Measurements from ENCODE around the gene DIP2B. TPM values are rescaled to one million over a fixed set of nuclear protein-coding genes. Genes with fewer than 3 reads are reported as not detected.
A peak's percentile ranks its signal among the peaks of the same experiment; 100 is the strongest.

The DIP2B gene
- total RNA-seq, 4 donors from 2014 or later: 19.8 to 25.9 (median 23.8) TPM

DNA sequence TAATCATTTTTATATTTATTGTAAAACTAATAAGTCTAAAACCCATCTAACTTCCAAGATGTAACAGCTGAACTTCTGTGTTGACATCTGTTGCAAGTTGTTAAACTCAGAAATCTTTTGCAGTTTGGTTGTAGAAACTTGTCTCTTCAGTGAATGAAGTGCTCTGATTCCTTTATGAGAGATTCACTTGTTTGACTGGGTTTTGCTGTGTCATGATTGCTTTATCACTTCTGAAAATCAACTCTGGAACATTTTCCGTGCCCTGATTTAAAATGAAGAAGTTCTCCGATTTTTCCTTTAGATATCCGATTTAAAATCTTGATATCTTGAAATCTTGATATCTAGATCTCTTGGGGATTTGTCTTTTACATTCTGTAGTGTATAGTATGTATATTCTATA is 65.1 kb downstream of the DIP2B start:
- 40 to 53% methylated on average over 3 of the region's 3 CpGs for WGBS, 2 donors (ENCODE audit: low coverage in 1 of 2)
- no peak for ATAC-seq
- no peak for TF ChIP-seq POLR2AphosphoS5 (IDR thresholded peaks at IDR 0.05)
- TF ChIP-seq EP300 (IDR thresholded peaks at IDR 0.05): no peak
- TF ChIP-seq, protein P1, sequence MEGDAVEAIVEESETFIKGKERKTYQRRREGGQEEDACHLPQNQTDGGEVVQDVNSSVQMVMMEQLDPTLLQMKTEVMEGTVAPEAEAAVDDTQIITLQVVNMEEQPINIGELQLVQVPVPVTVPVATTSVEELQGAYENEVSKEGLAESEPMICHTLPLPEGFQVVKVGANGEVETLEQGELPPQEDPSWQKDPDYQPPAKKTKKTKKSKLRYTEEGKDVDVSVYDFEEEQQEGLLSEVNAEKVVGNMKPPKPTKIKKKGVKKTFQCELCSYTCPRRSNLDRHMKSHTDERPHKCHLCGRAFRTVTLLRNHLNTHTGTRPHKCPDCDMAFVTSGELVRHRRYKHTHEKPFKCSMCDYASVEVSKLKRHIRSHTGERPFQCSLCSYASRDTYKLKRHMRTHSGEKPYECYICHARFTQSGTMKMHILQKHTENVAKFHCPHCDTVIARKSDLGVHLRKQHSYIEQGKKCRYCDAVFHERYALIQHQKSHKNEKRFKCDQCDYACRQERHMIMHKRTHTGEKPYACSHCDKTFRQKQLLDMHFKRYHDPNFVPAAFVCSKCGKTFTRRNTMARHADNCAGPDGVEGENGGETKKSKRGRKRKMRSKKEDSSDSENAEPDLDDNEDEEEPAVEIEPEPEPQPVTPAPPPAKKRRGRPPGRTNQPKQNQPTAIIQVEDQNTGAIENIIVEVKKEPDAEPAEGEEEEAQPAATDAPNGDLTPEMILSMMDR (IDR thresholded peaks at IDR 0.05): no peak
- no peak for TF ChIP-seq POLR2A (IDR thresholded peaks at IDR 0.05)
- H3K9me3 ChIP-seq: no peaks in the 10 kb centered on the region
- H3K27me3 ChIP-seq: no peaks in the 10 kb centered on the region
- peaks cover 13 to 84% (median 42%) of the 10 kb centered on the region in 3 donors for H3K4me1 ChIP-seq
- peak overlapping the region in 3 of 4 donors; percentile 50 to 59 (median 57) for H3K27ac ChIP-seq
- no peak overlapping the region for H3K4me3 ChIP-seq
- H3K36me3 ChIP-seq: no peaks in the 10 kb centered on the region

DNA sequence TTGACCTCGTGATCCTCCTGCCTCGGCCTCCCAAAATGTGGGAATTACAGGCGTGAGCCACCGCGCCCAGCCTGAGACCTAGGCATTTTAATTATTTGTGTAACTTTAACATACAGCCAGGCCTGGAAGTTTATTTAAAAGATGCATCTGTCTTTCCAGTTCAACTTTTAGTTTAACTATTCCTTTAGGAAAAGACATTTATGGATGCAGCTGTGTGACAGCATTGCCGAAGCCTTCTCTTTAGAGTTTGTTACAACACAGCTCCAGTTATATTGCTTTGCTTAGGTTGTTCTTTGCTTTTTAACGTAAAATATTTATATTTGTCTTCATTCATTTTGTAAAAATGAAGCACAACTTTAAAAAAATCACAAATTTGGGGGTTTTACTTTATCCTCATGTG is 67.0 kb downstream of the DIP2B start:
- Histone ChIP-seq H3K36me3 (no peaks in the 10 kb centered on the region), H3K27ac (no peak overlapping the region), H3K9me3 (no peaks in the 10 kb centered on the region), H3K4me3 (no peak overlapping the region), H3K27me3 (no peaks in the 10 kb centered on the region), H3K4me1 (peaks cover 13 to 87% (median 50%) of the 10 kb centered on the region in 3 donors)
- WGBS, 2 donors (ENCODE audit: low coverage in 1 of 2): 80 to 92% methylated on average over 3 to 7 of the region's 7 CpGs
- TF ChIP-seq, protein P1 (IDR thresholded peaks at IDR 0.05): no peak
- TF ChIP-seq EP300 (IDR thresholded peaks at IDR 0.05) (no peak), POLR2A (IDR thresholded peaks at IDR 0.05) (no peak), POLR2AphosphoS5 (IDR thresholded peaks at IDR 0.05) (no peak)
- no peak for ATAC-seq

DNA sequence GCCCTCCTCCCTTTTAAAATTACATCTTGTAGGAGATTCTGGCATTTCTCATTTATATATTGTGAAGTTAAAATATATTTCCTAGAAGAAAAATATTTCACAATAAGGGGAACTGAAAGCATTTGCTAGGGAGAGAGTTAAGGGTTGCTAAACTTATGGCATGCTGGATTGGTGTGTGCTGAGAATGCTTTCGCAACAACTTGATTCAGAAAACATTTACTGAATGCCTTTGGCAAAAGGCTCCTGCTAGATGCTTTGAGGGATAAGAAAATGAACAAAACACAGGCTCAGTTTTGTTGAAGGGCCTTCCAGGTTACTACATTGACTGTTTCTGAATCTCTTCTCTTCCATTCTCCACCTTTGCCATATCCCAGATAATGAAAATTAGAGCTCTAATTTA is 67.5 kb downstream of the DIP2B start:
- Histone ChIP-seq H3K4me3 (no peak overlapping the region), H3K36me3 (no peaks in the 10 kb centered on the region), H3K27ac (peak overlapping the region in 3 of 4 donors; percentile 2 to 28 (median 4)), H3K4me1 (peaks cover 13 to 84% (median 50%) of the 10 kb centered on the region in 3 donors), H3K9me3 (no peaks in the 10 kb centered on the region), H3K27me3 (no peaks in the 10 kb centered on the region)
- no peak for TF ChIP-seq EP300 (IDR thresholded peaks at IDR 0.05)
- TF ChIP-seq POLR2AphosphoS5 (IDR thresholded peaks at IDR 0.05): peak; percentile 76
- TF ChIP-seq, protein P1 (IDR thresholded peaks at IDR 0.05): no peak
- TF ChIP-seq POLR2A (IDR thresholded peaks at IDR 0.05): no peak
- WGBS, 2 donors (ENCODE audit: low coverage in 1 of 2): 41 to 46% methylated on average over 1 of the region's 1 CpG
- peak; percentile 91 for ATAC-seq

DNA sequence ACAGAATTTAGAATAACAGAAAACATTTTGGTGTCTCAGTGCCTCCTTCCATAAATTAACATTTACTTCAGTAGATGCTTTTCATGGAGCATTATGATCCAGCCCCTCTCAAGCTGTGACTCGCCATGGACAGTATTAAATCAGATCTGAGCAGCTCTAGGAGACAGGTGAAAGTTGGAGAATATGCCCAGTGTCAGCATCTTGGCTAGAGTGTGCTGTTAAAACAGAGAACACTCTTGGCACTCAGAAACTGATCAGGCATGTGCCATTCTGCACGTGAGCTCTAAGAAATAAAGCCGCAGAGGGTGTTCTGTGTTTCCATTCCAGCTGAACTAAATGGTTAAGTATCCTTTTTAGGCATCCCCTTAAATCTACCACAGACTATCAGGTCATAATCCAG is 68.0 kb downstream of the DIP2B start:
- H3K4me3 ChIP-seq: no peak overlapping the region
- no peaks in the 10 kb centered on the region for H3K9me3 ChIP-seq
- peak overlapping the region in 3 of 4 donors; percentile 2 to 28 (median 4) for H3K27ac ChIP-seq
- WGBS, 2 donors (ENCODE audit: low coverage in 1 of 2): 69 to 85% methylated on average over 3 of the region's 3 CpGs
- no peaks in the 10 kb centered on the region for H3K36me3 ChIP-seq
- ATAC-seq: no peak
- peaks cover 13 to 80% (median 50%) of the 10 kb centered on the region in 3 donors for H3K4me1 ChIP-seq
- H3K27me3 ChIP-seq: no peaks in the 10 kb centered on the region
- TF ChIP-seq POLR2A (IDR thresholded peaks at IDR 0.05): no peak

DNA sequence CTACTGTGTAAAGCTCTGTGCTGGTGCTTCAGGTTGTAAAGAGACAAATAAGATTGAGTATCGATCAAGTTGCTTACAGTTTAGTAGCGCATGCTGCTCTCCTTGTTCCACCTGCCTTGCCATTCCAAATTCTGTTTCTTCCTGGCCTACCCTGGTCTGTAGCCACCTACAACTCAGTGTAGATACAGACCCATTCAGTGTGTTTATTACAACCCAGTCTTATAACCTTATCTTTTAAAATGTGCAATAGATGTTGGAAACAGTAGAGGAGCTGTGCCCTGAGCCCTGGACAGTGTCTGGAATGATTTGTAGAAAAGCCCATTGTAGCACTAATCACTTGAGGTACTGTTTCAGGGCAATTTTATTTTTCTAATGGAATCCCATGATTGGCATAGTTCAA is 68.5 kb downstream of the DIP2B start:
- no peak overlapping the region for H3K4me3 ChIP-seq
- H3K9me3 ChIP-seq: no peaks in the 10 kb centered on the region
- TF ChIP-seq, protein P1 (IDR thresholded peaks at IDR 0.05): no peak
- TF ChIP-seq POLR2AphosphoS5 (IDR thresholded peaks at IDR 0.05) (no peak), POLR2A (IDR thresholded peaks at IDR 0.05) (no peak), EP300 (IDR thresholded peaks at IDR 0.05) (no peak)
- H3K36me3 ChIP-seq: no peaks in the 10 kb centered on the region
- 100% methylated on average over 2 of the region's 2 CpGs for WGBS, 2 donors (ENCODE audit: low coverage in 1 of 2)
- ATAC-seq: no peak
- peak overlapping the region in 2 of 4 donors; percentile 2 to 28 for H3K27ac ChIP-seq
- H3K27me3 ChIP-seq: no peaks in the 10 kb centered on the region
- H3K4me1 ChIP-seq: peaks cover 13 to 75% (median 45%) of the 10 kb centered on the region in 3 donors
